T47D (cell line): Measurements from ENCODE around the gene RUBCN.
"Not testable (repeated sequence)": the region's sequence is repeated elsewhere in the genome, so short reads cannot be mapped to it uniquely, and the experiment has no call there.

ENCODE experiments used
- DNase-seq, 2 experiments: peaks; one replicate each; pipeline versions ENCODE4 v3.0.0 to v3.0.0-alpha.2; 2011 to 2012; ENCODE audit warnings: low read depth in 1 of 2, low spot score in 1 of 2
- in situ Hi-C: cut with HindIII; loops from 2 replicates; pipeline ENCODE4 v1.10.0; 2016; ENCODE audit warnings: low sequenced_read_pairs, low pct_unique_long_range_greater_than_20kb

The RUBCN gene

DNA sequence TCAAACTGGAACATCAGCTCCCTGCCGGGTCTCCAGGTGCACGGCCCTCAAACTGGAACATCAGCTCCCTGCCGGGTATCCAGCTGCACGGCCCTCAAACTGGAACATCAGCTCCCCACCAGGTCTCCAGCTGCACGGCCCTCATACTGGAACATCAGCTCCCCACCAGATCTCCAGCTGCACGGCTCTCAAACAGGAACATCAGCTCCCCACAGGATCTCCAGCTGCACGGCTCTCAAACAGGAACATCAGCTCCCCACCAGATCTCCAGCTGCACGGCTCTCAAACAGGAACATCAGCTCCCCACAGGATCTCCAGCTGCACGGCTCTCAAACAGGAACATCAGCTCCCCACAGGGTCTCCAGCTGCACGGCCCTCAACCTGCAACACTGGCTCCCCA, 99.1 kb downstream of the RUBCN start:
- in situ Hi-C loops, DNase-seq: not testable (repeated sequence)

DNA sequence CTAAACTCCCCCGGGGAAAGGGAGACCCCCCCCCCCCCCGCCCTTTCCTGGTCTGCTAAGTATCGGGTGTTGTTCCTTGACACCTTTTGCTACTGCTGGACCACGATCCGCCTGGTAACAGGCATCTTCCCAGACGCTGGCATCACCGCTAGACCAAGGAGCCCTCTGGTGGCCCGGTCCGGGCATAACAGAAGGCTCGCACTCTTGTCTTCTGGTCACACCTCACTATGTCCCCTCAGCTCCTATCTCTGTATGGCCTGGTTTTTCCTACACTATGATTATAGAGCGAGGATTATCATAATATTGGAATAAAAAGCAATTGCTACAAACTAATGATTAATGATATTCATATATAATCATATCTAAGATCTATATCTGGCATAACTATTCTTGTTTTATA, 104.7 kb downstream of the RUBCN start:
- in situ Hi-C loops, DNase-seq: not testable (repeated sequence)

- DNase-seq, in situ Hi-C loops: not testable (repeated sequence)
These were observed 105.9 kb downstream of the RUBCN start for GRCh38 chr3:197630766-197631165.

GRCh38 chr3:197629286-197629685, 107.4 kb downstream of the RUBCN start:
- in situ Hi-C loops, DNase-seq: not testable (repeated sequence)

DNA sequence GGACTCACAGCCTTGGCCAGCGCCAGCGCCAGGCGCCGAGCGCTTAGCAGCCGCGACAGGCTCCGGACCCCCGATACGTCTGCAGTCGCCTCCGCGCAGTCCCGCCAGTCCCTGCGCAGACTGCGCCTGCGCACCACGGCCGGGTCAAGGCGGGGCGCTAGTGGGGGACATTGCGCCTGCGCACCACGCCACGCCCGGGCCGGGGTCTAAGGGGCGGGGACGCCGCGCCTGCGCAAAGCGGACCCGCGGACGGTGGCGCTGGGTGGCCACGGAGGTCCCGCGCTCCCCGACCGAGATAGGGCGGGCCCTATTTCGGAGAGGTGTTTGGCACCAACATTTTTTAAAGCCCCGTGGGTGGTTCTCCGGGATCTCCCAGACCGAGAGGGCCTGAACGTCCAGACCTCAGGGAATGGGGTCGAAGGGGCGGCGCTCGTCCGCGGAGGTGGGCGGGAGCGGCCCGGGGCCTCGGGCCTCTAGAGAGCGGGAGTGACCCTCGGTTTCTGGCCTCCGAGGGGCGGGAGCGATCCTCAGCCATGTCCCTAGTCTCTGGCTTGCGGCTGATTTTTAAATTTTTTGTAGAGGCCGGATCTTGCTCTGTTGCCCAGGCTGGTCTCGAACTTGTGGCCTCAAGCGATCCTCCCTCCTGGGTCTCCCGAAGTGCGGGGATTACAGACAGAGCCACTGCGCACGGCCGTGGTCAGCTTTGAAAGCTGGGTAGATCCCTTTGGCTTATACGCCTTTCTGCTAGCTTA, 108.8 kb downstream of the RUBCN start:
- DNase-seq, result peak; percentile 56 to 92
- in situ Hi-C loops, result not testable (repeated sequence)

- DNase-seq, in situ Hi-C loops: not testable (repeated sequence)
These were observed 109.4 kb downstream of the RUBCN start for GRCh38 chr3:197627158-197627771.

DNA sequence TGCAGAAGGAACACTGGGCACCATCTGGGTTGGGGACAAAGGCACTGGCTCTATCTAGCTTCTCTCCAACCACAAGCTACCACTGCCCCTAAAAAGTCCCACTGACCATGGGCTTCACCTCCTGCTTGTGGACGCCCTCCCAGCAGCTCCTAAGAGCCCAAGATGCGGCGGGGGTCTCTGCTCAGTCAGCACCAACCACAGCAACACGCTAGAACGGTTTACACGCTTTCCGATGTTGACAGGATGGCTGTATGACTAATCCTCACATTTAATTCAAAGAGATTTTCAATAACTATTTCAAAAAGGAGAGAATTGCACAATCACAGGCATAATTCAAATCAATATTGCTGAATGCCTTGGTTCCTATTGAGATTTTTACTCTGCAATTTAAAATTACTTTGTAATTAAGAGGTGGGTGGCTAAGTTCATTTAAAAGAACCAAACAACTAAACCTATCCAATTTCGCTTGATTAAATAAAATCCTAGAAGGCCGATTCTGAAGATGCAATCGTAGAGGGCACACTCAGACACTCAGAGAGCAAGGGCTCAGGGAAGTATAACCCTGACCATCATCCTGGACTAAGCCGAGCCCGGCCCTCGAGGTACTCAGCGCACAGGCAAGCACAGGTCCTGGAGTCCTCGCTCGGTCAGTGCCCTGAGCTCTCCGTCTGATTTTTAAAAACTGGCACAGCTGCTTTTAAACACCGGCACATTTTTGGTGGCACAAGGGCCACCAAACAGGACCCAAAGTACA, 110.1 kb downstream of the RUBCN start:
- DNase-seq, in situ Hi-C loops: not testable (repeated sequence)

DNA sequence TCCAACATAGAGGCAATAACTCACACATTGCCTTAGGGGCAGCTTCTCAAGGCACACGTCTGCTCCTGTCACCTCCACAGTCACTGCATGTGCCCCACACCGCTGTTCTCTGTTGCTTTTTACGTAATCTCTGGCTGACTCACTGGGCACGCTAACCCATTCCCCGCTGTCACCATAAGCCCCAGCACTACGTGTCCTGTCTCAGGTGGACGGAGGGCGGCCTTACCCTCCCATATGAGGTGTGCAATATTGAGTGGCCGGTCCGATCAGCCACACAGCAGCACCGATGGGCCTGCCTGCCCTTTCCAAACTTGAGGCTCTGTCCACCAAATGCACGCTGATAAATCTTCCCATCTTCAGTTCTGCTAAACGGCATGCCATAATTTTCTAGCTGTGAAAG, 115.2 kb downstream of the RUBCN start:
- DNase-seq, in situ Hi-C loops: not testable (repeated sequence)
